ENCODE results near the gene BAIAP2. TPM values are rescaled to one million over a fixed set of nuclear protein-coding genes. Genes with fewer than 3 reads are reported as not detected.
"Not testable (repeated sequence)": the region's sequence is repeated elsewhere in the genome, so short reads cannot be mapped to it uniquely, and the experiment has no call there.

Gene BAIAP2
- total and polyA plus RNA-seq, 9 donors = 12.0 to 80.6 (median 23.2) TPM

GRCh38 chr17:81143717-81144422 is 108.9 kb downstream of the BAIAP2 start:
- Histone ChIP-seq H3K27me3 (no peaks in the 10 kb centered on the region), H3K9me3 (no peaks in the 10 kb centered on the region), H3K27ac (no peak overlapping the region), H3K36me3 (no peaks in the 10 kb centered on the region), H3K4me1 (ENCODE audit: insufficient read depth) (peaks cover 3% of the 10 kb centered on the region), H3K4me3 (no peak overlapping the region)
- TF ChIP-seq EP300 (IDR thresholded peaks at IDR 0.05) = no peak
- TF ChIP-seq, protein P1, sequence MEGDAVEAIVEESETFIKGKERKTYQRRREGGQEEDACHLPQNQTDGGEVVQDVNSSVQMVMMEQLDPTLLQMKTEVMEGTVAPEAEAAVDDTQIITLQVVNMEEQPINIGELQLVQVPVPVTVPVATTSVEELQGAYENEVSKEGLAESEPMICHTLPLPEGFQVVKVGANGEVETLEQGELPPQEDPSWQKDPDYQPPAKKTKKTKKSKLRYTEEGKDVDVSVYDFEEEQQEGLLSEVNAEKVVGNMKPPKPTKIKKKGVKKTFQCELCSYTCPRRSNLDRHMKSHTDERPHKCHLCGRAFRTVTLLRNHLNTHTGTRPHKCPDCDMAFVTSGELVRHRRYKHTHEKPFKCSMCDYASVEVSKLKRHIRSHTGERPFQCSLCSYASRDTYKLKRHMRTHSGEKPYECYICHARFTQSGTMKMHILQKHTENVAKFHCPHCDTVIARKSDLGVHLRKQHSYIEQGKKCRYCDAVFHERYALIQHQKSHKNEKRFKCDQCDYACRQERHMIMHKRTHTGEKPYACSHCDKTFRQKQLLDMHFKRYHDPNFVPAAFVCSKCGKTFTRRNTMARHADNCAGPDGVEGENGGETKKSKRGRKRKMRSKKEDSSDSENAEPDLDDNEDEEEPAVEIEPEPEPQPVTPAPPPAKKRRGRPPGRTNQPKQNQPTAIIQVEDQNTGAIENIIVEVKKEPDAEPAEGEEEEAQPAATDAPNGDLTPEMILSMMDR (IDR thresholded peaks at IDR 0.05) = no peak
- no peak for TF ChIP-seq POLR2A (IDR thresholded peaks at IDR 0.05)
- 83 to 88% (median 84%) methylated on average over 17 of the region's 17 CpGs for WGBS, 3 donors
- intact Hi-C loops (cut with DNase I) = loop anchor here in 3 of 4 donors (2.0 to 10.0 kb wide), 5 partner anchors 61 to 99 kb away; partner anchors contain the start of gene CEP131 (in 1 of the 3)
- no peak for DNase-seq

GRCh38 chr17:81144423-81144781 is 109.5 kb downstream of the BAIAP2 start:
- H3K4me1 ChIP-seq (ENCODE audit: insufficient read depth) = peaks cover 3% of the 10 kb centered on the region
- no peaks in the 10 kb centered on the region for H3K27me3 ChIP-seq
- no peak for DNase-seq
- 79 to 90% (median 81%) methylated on average over 14 of the region's 14 CpGs for WGBS, 3 donors
- no peaks in the 10 kb centered on the region for H3K36me3 ChIP-seq
- TF ChIP-seq, protein P1 (IDR thresholded peaks at IDR 0.05) = no peak
- TF ChIP-seq POLR2A (IDR thresholded peaks at IDR 0.05) = no peak
- TF ChIP-seq EP300 (IDR thresholded peaks at IDR 0.05) = no peak
- no peak overlapping the region for H3K4me3 ChIP-seq
- H3K27ac ChIP-seq = no peak overlapping the region
- H3K9me3 ChIP-seq = no peaks in the 10 kb centered on the region
- intact Hi-C loops (cut with DNase I) = loop anchor here in 3 of 4 donors (5.0 to 10.0 kb wide), 4 partner anchors 60 to 98 kb away; partner anchors contain the start of gene CEP131 (in 1 of the 3)

DNA sequence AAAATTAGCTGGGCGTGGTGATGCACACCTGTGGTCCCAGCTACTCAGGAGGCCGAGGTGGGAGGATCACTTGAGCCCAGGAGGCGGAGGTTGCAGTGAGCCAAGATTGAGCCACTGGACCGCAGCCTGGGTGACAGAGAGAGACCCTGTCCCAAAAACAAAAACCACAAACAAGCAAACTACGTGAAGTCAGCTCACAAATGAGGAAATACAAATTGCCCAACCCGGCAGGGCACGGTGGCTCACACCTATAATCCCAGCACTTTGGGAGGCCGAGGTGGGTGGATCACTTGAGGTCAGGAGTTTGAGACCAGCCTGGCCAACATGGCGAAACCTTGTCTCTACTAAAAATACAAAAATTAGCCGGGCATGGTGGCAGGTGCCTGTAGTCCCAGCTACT is 111.3 kb downstream of the BAIAP2 start:
- DNase-seq; H3K27ac ChIP-seq; H3K4me3 ChIP-seq; H3K27me3 ChIP-seq; H3K9me3 ChIP-seq; H3K4me1 ChIP-seq (ENCODE audit: insufficient read depth); H3K36me3 ChIP-seq: not testable (repeated sequence)
- intact Hi-C loops (cut with DNase I) = loop anchor here in 1 of 4 donors (10.0 kb wide), 1 partner anchor 59 kb away; no protein-coding TSS in a partner anchor
- WGBS, 3 donors = 83 to 84% (median 84%) methylated on average over 10 of the region's 10 CpGs

DNA sequence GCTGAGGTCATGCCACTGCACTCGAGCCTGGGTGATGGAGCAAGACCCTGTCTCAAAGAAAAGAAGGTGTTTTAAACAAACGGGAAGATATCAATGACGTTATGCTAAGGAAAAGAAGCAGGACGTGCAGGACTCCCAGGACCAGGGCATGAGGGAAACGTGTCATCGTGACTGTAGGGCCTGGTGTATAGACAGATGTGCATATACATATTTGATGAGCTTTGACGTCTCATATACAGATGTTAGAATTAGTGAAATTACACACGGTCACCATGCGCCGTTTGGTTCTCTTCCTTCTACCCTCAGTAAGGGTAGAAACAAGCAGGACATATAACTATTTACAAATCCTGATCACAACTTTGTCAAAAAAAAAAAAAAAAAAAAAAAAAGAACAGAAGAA is 112.8 kb downstream of the BAIAP2 start:
- Histone ChIP-seq H3K9me3 (no peaks in the 10 kb centered on the region), H3K4me1 (ENCODE audit: insufficient read depth) (no peaks in the 10 kb centered on the region), H3K27me3 (no peaks in the 10 kb centered on the region), H3K4me3 (no peak overlapping the region), H3K27ac (no peak overlapping the region), H3K36me3 (no peaks in the 10 kb centered on the region)
- no peak for DNase-seq
- intact Hi-C loops (cut with DNase I) = loop anchor here in 1 of 4 donors (10.0 kb wide), 1 partner anchor 57 kb away; no protein-coding TSS in a partner anchor
- TF ChIP-seq EP300 (IDR thresholded peaks at IDR 0.05) (no peak), POLR2A (IDR thresholded peaks at IDR 0.05) (no peak)
- TF ChIP-seq, protein P1 (IDR thresholded peaks at IDR 0.05) = no peak
- WGBS, 3 donors = 77 to 79% (median 79%) methylated on average over 10 of the region's 10 CpGs

- WGBS, 3 donors = 80 to 82% (median 81%) methylated on average over 15 of the region's 15 CpGs
- no peaks in the 10 kb centered on the region for H3K36me3 ChIP-seq
- DNase-seq = no peak
- H3K27ac ChIP-seq = no peak overlapping the region
- intact Hi-C loops (cut with DNase I) = loop anchor here in 1 of 4 donors (10.0 kb wide), 1 partner anchor 56 kb away; no protein-coding TSS in a partner anchor
- no peaks in the 10 kb centered on the region for H3K9me3 ChIP-seq
- no peaks in the 10 kb centered on the region for H3K27me3 ChIP-seq
- no peaks in the 10 kb centered on the region for H3K4me1 ChIP-seq (ENCODE audit: insufficient read depth)
- no peak overlapping the region for H3K4me3 ChIP-seq
- TF ChIP-seq POLR2A (IDR thresholded peaks at IDR 0.05) = no peak
- TF ChIP-seq, protein P1 (IDR thresholded peaks at IDR 0.05) = no peak
- TF ChIP-seq EP300 (IDR thresholded peaks at IDR 0.05) = no peak
These were observed 113.6 kb downstream of the BAIAP2 start for GRCh38 chr17:81148571-81148970.
